Ectodermal cell (in vitro differentiated cells): ENCODE data around the gene DOK3.

Source experiments
- H3K27ac ChIP-seq: 2 replicates; pipeline ENCODE4 v1.7.0; 2013; ENCODE audit warnings: mild to moderate bottlenecking, low read depth, low read length; ENCODE audit not compliant: insufficient read depth, poor library complexity, severe bottlenecking
- H3K27me3 ChIP-seq: 2 replicates; pipeline ENCODE4 v1.7.0; 2013; ENCODE audit warnings: mild to moderate bottlenecking, low read length; ENCODE audit not compliant: insufficient read depth, control insufficient read depth, poor library complexity, severe bottlenecking
- H3K36me3 ChIP-seq: one replicate; pipeline ENCODE4 v1.7.0; 2013; ENCODE audit warnings: low read length; ENCODE audit not compliant: control insufficient read depth, insufficient read depth
- H3K4me1 ChIP-seq: one replicate; pipeline ENCODE4 v1.7.0; 2013; ENCODE audit warnings: low read length; ENCODE audit not compliant: control insufficient read depth, insufficient read depth
- H3K4me3 ChIP-seq: 2 replicates; pipeline ENCODE4 v1.7.0; 2013; ENCODE audit warnings: low read depth, low read length, control low read depth; ENCODE audit not compliant: insufficient read depth
- H3K9me3 ChIP-seq: 2 replicates; pipeline ENCODE4 v1.7.0; 2013; ENCODE audit warnings: mild to moderate bottlenecking, low read length, moderate library complexity; ENCODE audit not compliant: control insufficient read depth
- WGBS, 2 experiments: methylation state at CpG; one replicate each; pipeline ENCODE4 v1.1.7; 2013; ENCODE audit warnings: missing lambda C conversion rate in 2 of 2; 5-methylcytosine and 5-hydroxymethylcytosine counted together

The DOK3 gene

DNA sequence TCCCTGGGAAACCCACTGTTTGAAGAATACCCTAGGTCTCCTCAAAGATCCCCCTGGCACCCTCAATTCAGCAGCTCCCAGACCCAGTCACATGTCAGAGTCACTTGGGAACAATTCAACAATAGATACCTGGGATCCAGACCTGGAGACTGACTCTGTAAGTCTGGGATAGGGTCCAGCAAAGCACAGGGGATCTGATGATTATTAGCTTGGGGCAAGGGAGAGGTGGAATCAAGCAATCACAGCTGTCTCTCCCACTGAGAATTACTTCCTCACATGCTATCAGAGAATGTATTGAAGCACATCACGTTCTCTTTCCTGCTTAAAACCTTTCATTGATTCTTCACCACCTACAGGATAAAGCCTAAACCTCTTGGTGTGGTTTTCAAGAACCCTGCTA, 38.9 kb upstream of the DOK3 start:
- Histone ChIP-seq H3K4me1 (peaks cover 21% of the 10 kb centered on the region), H3K9me3 (no peaks in the 10 kb centered on the region), H3K4me3 (no peak overlapping the region), H3K36me3 (peaks cover 13% of the 10 kb centered on the region), H3K27ac (no peak overlapping the region), H3K27me3 (no peaks in the 10 kb centered on the region)
- 94 to 98% methylated on average over 1 of the region's 1 CpG for WGBS, 2 experiments

DNA sequence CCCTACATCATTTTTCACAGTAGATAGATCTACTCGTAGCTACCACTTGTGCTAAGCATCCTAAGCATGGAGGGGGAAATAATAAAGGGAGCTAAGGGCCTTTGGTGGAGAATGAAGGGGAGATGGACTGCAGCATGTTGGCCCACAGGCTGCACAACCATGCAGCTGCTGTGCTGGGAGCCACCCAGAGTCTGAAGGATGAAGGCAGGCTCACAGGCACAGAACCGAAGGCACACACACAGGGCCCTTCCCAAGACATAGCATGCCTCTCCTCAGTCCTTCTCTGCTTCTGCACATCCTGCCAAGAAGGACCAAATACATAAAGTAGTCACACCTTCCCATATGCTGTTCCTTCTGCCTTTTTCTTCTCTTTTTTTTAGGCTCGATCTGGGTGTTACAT, 38.1 kb upstream of the DOK3 start:
- peaks cover 24% of the 10 kb centered on the region for H3K4me1 ChIP-seq
- H3K27me3 ChIP-seq, result no peaks in the 10 kb centered on the region
- no peak overlapping the region for H3K27ac ChIP-seq
- no peaks in the 10 kb centered on the region for H3K9me3 ChIP-seq
- 95 to 100% methylated on average over 3 of the region's 3 CpGs for WGBS, 2 experiments
- no peak overlapping the region for H3K4me3 ChIP-seq
- H3K36me3 ChIP-seq, result peaks cover 16% of the 10 kb centered on the region

DNA sequence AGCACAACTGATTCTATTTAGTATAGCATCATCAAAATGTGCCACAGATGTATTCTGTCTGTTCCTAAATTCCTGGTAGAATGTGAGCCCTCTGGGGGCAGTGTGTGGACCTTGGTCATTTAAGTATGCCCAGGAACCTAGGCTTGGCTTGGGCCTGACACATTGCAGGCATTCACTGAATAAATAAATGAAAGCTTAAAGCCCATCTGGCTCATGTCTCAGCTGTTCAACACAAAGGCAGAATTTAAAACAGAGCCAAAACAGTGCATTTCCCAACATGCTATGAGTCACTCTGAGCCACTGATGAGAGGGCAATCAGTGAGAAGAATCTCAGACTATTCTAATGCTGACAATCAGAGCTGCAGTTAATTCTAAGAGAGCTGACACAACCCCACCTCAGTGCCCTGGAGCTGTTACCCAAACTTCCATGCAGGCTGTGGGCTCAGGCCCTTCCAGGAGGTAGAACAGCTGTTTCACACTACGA, 36.7 kb upstream of the DOK3 start:
- 86 to 89% methylated on average over 1 of the region's 1 CpG for WGBS, 2 experiments
- no peaks in the 10 kb centered on the region for H3K9me3 ChIP-seq
- H3K4me3 ChIP-seq, result no peak overlapping the region
- peaks cover 24% of the 10 kb centered on the region for H3K4me1 ChIP-seq
- peaks cover 18% of the 10 kb centered on the region for H3K36me3 ChIP-seq
- no peaks in the 10 kb centered on the region for H3K27me3 ChIP-seq
- no peak overlapping the region for H3K27ac ChIP-seq

DNA sequence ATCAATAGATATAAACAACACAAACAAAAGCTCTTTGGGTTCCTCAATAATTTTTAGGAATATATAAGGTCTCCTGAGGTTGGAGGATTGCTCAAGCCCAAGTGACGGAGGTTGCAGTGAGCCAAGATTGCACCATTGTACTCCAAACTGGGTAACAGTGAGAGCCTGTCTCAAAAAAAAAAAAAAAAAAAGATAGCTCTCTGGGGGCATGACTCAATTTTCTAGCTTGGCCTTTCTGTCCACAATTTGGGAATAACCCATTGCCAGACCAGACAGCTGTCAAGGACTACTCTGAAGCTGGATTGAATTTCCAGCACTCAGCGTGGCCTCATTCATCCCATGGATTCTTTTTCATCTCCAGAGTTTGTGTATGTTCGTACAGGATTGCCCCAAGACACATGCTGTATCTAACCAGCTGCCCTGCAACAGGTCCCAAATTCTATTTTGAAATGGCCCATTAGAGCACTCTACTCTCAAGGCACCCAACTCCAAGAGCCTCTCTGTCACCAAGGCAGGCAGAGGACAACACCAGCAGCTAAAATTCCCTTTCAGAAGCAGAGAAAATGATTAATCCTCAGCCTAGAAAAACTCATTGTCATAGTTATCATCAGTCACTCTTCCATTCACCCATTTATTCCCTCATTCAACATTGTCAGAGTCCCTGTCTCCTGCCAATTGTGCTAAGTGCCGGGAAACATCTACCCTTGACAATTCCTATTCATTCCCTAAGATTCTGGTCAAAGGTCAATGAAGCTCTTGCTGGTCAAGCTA, 36.0 kb upstream of the DOK3 start:
- H3K27ac ChIP-seq, result peak overlapping the region; percentile 69
- no peaks in the 10 kb centered on the region for H3K27me3 ChIP-seq
- no peaks in the 10 kb centered on the region for H3K9me3 ChIP-seq
- H3K4me3 ChIP-seq, result no peak overlapping the region
- H3K36me3 ChIP-seq, result peaks cover 16% of the 10 kb centered on the region
- peaks cover 24% of the 10 kb centered on the region for H3K4me1 ChIP-seq
- 91 to 93% methylated on average over 4 of the region's 4 CpGs for WGBS, 2 experiments

DNA sequence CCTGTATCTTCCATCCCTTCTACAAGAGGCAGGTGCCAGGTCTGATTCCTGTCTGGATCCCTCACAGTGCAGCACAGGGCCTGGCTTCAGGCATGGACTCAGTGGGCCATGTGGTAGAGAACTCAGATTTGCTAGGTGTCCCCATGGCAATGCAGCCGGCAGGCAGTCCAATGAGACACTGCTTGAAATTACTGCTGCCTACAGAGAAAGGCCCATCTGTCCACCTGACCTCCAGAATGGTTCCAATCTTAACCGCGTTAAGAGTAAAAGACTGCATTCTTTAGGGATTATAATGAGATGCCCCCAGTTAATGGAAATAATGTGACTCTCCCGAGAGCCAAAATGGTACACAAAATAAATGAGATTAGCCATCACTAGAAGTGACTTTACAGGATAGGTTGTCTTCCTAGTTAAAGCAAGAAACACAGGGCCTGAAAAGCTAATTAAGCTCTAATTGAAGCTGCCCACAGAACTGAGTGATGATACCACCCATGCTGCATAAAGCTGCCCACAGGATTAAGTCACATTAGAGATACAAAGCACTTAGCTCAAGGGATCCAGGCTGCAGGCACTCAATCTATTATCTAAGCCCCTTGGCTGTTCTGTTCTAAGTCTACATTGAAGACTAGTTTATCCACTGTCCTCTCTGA, 33.3 kb upstream of the DOK3 start:
- H3K36me3 ChIP-seq, result peaks cover 18% of the 10 kb centered on the region
- peak overlapping the region; percentile 53 for H3K27ac ChIP-seq
- H3K4me3 ChIP-seq, result no peak overlapping the region

DNA sequence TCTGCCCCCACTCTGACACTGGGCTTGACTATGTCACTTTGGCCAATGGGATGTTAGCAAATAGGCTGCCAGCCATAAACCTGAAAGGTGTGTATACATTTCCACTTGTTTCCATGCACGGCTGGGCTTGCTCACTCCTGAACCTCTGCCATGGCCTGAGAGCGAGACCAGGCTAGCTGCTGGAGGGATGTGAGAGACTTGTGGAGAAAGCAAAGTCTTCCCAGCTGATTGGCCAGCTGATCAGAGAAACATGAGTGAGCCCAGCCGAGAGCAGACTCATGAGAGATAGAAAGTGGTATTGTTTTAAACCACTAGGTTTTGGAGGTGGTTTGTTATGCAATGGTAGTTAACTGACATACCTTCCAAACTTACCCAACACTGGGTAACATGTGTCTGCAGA, 30.8 kb upstream of the DOK3 start:
- H3K4me3 ChIP-seq, result no peak overlapping the region
- H3K27me3 ChIP-seq, result no peaks in the 10 kb centered on the region
- WGBS, 2 experiments, result 94 to 98% methylated on average over 3 of the region's 3 CpGs
- no peaks in the 10 kb centered on the region for H3K9me3 ChIP-seq
- no peak overlapping the region for H3K27ac ChIP-seq
- H3K4me1 ChIP-seq, result peaks cover 11% of the 10 kb centered on the region
- peaks cover 39% of the 10 kb centered on the region for H3K36me3 ChIP-seq

More for the DNA sequence above, 33.3 kb upstream of the DOK3 start:
- 86 to 92% methylated on average over 4 of the region's 4 CpGs for WGBS, 2 experiments
- Histone ChIP-seq H3K9me3 (no peaks in the 10 kb centered on the region), H3K27me3 (no peaks in the 10 kb centered on the region), H3K4me1 (peaks cover 24% of the 10 kb centered on the region)

DNA sequence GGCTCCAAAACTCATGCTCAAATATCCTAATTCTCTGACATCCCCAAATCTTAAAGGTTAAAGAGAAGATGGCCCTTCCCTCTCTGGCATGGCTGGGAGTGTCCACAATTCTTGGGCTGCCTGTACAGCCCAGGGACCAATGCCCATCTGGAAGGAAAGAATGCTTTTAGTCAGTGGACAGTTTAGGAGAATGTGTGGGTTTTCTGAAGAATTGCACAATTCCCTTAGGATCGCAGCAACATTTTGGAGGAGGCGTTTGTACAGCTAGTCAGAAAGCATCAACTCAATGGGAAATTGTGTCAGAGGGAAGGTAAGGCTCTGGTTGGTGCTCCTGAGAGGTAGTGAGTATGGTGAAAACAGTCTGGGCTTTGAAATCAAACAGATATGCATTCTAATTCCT, 29.8 kb upstream of the DOK3 start:
- Histone ChIP-seq H3K4me1 (peaks cover 11% of the 10 kb centered on the region), H3K27me3 (no peaks in the 10 kb centered on the region), H3K9me3 (no peaks in the 10 kb centered on the region), H3K27ac (no peak overlapping the region), H3K36me3 (peaks cover 39% of the 10 kb centered on the region), H3K4me3 (no peak overlapping the region)
- WGBS, 2 experiments, result 97% methylated on average over 2 of the region's 2 CpGs

DNA sequence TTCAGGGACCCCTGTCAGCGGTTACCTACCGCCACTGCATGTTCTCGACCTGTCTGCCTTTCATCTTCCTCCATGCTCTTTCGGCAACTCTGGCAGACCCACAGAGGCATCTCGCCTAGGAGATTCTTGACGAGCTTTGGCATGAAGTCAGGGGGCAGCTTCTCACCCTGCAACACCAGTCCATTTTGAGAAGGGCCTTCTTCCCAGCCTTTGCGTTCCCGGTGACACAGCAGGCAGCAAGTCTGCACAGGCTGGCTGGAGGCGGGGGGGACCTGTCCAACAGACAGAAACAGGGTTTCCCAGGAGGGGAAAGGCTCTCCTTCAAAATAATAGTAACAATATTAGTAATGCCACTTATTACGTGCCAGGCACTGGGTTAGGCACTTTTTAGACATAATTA, 29.2 kb upstream of the DOK3 start:
- H3K4me3 ChIP-seq, result no peak overlapping the region
- peaks cover 11% of the 10 kb centered on the region for H3K4me1 ChIP-seq
- H3K36me3 ChIP-seq, result peaks cover 39% of the 10 kb centered on the region

DNA sequence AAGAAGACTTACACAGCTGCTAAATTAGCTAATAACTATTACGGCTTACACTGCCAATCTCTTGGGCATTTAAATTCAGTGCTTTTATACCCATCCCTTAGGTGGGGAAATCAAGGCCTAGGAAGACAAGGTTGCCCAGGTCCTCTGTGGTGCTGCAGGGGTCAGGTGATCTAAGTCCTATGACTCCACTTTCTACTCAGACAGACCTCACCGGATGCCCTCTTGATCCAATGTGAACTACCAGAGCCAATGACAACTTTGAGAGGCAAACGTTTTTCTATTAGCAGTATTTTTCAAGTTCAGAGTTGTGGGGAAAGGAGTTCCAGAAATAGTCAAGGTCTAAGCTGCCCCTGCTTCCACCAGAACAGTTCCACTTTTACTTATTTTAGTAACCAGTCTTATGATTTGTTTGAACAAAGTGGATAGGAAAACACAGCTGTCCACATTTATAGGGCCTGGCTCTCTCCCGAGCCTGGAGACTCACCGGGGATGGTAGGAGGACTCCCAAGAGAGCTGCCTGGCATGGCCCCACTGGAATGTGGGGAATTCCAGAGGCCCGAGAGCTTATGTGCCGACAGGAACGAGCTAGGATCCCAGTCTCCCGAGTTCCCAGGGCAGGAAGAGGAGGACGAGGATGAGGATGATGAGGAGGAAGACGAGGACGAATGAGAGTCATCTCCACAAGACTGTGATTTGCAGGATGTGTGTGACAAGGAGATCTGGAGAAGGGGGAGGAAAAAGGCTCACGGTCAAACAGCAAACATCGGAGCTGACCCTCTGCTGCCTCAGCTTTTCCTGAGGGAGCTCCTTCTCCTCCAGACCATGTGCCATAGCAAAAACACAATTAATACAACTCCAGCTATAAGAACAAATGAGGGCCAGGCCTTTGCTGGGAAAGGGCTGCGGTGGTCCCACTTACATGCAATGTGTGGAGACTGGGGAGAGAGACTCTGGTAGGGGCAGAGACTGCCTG, 28.0 kb upstream of the DOK3 start:
- H3K4me3 ChIP-seq, result no peak overlapping the region
- H3K27ac ChIP-seq, result no peak overlapping the region
- peaks cover 2% of the 10 kb centered on the region for H3K4me1 ChIP-seq
- peaks cover 36% of the 10 kb centered on the region for H3K36me3 ChIP-seq
- WGBS, 2 experiments, result 78 to 81% methylated on average over 15 of the region's 15 CpGs
- no peaks in the 10 kb centered on the region for H3K9me3 ChIP-seq
- no peaks in the 10 kb centered on the region for H3K27me3 ChIP-seq

More for the DNA sequence above, 29.2 kb upstream of the DOK3 start:
- H3K27ac ChIP-seq, result no peak overlapping the region
- no peaks in the 10 kb centered on the region for H3K27me3 ChIP-seq
- H3K9me3 ChIP-seq, result no peaks in the 10 kb centered on the region
- whole genome bisulfite sequencing, 2 experiments, result 96 to 97% methylated on average over 10 of the region's 10 CpGs
